HepG2 (cell line): ENCODE data around the gene SWSAP1. TPM values are rescaled to one million over a fixed set of nuclear protein-coding genes. Genes with fewer than 3 reads are reported as not detected.

Experiments
- DR1 ChIP-seq: sonication (generic); formaldehyde crosslinking; IDR thresholded peaks from 2 replicates; pipeline ENCODE4 v1.8.0; 2021; ENCODE audit warnings: mild to moderate bottlenecking, missing genetic modification reagents, inconsistent platforms
- ETV5 ChIP-seq: IDR thresholded peaks from 2 replicates; pipeline ENCODE4 v1.6.1; 2018; ENCODE audit warnings: missing biosample characterization, missing genetic modification reagents, inconsistent platforms, borderline replicate concordance
- GABPA ChIP-seq, 2 experiments: IDR thresholded peaks; 2 replicates each; pipeline ENCODE4 v1.6.1; 2011 to 2016; ENCODE audit warnings: low read depth in 2 of 2, low read length in 1 of 2, missing biosample characterization in 1 of 2, missing genetic modification characterization in 1 of 2
- GLI4 ChIP-seq: sonication (generic); formaldehyde crosslinking; IDR thresholded peaks from 2 replicates; pipeline ENCODE4 v1.5.1; 2020; ENCODE audit warnings: missing genetic modification reagents, mild to moderate bottlenecking, moderate library complexity, borderline replicate concordance
- IRF2 ChIP-seq: IDR thresholded peaks from 2 replicates; pipeline ENCODE4 v1.6.1; 2018; ENCODE audit warnings: missing genetic modification reagents, missing compliant biosample characterization
- MAFF ChIP-seq: IDR thresholded peaks from 2 replicates; pipeline ENCODE4 v1.6.1; 2011; ENCODE audit warnings: low read depth, low read length, improper control_type of control experiment
- MBNL3 ChIP-seq: fragments of 250-450 bp; sonication (Bioruptor Pico); conservative IDR thresholded peaks from 2 replicates; pipeline ENCODE4 v1.8.0; 2022; ENCODE audit warnings: mild to moderate bottlenecking, inconsistent platforms
- MTA3 ChIP-seq: sonication (generic); formaldehyde crosslinking; IDR thresholded peaks from 2 replicates; pipeline ENCODE4 v1.4.0; 2020; ENCODE audit warnings: missing genetic modification reagents
- NR2F2 ChIP-seq: IDR thresholded peaks from 2 replicates; pipeline ENCODE4 v1.6.1; 2012; ENCODE audit warnings: low read depth, inconsistent platforms, borderline replicate concordance
- RFX1 ChIP-seq: fragments of 450-650 bp; IDR thresholded peaks from 2 replicates; pipeline ENCODE4 v1.6.1; 2017
- SSRP1 ChIP-seq: IDR thresholded peaks from 2 replicates; pipeline ENCODE4 v1.6.1; 2016; ENCODE audit warnings: control low read depth
- YEATS4 ChIP-seq: sonication (generic); formaldehyde crosslinking; IDR thresholded peaks from 2 replicates; pipeline ENCODE4 v1.4.0; 2020; ENCODE audit warnings: missing genetic modification reagents, borderline replicate concordance
- ZNF224 ChIP-seq: sonication (generic); formaldehyde crosslinking; IDR thresholded peaks from 2 replicates; pipeline ENCODE4 v1.5.0; 2020; ENCODE audit warnings: mild to moderate bottlenecking, missing genetic modification reagents
- ZNF468 ChIP-seq: sonication (generic); formaldehyde crosslinking; IDR thresholded peaks from 2 replicates; pipeline ENCODE4 v1.8.0; 2022; ENCODE audit warnings: mild to moderate bottlenecking, moderate library complexity, missing genetic modification reagents
- ZNF619 ChIP-seq: sonication (generic); formaldehyde crosslinking; IDR thresholded peaks from 2 replicates; pipeline ENCODE4 v1.4.0; 2020; ENCODE audit warnings: mild to moderate bottlenecking, missing genetic modification reagents
- ZNF652 ChIP-seq: IDR thresholded peaks from 2 replicates; pipeline ENCODE4 v1.6.1; 2016; ENCODE audit warnings: low read depth, borderline replicate concordance
- ZNF737 ChIP-seq: sonication (generic); formaldehyde crosslinking; IDR thresholded peaks from 2 replicates; pipeline ENCODE4 v1.5.0; 2020; ENCODE audit warnings: missing genetic modification reagents, mild to moderate bottlenecking, borderline replicate concordance
- ZSCAN20 ChIP-seq: sonication (generic); formaldehyde crosslinking; IDR thresholded peaks from 2 replicates; pipeline ENCODE4 v1.4.0; 2020; ENCODE audit warnings: missing genetic modification reagents, mild to moderate bottlenecking, borderline replicate concordance
- polyA plus RNA-seq, 8 experiments: library from polyadenylated mRNA; depleted of rRNA in 3 of 8; stranded (reverse) in 7 of 8; unstranded in 1 of 8; fragments of >200 nt; fragmentation: Illumina TruSeq in 4 of 8; extraction: Trizol in 4 of 8; gene quantifications; 2 replicates each; pipeline versions ENCODE4 v1.2.1 to v1.2.3, GENCODE V29; 2011 to 2016; ENCODE audit warnings: low read depth in 4 of 8, missing spikeins in 1 of 8, mixed read lengths in 1 of 8; ENCODE audit not compliant: insufficient read depth in 1 of 8
- total RNA-seq, 5 experiments: library from RNA; depleted of rRNA; stranded (reverse); fragments of >200 nt; fragmentation: Illumina TruSeq; extraction: Trizol; gene quantifications; 2 replicates each; pipeline ENCODE4 v1.2.3, GENCODE V29; 2016; ENCODE audit warnings: low read depth in 1 of 5
- TF ChIP-seq, protein P1 (sequence below), 2 experiments: IDR thresholded peaks; 2 replicates each; pipeline ENCODE4 v1.6.1; 2011 to 2012; ENCODE audit warnings: low read length in 2 of 2, borderline replicate concordance in 1 of 2, low read depth in 1 of 2, mild to moderate bottlenecking in 1 of 2, moderate library complexity in 1 of 2
- TF ChIP-seq, protein P2 (sequence below): sonication (generic); formaldehyde crosslinking; IDR thresholded peaks from 2 replicates; pipeline ENCODE4 v1.5.0; 2020; ENCODE audit warnings: missing genetic modification reagents
- TF ChIP-seq, protein P3 (sequence below): sonication (generic); formaldehyde crosslinking; IDR thresholded peaks from 2 replicates; pipeline ENCODE4 v1.4.0; 2020; ENCODE audit warnings: missing genetic modification reagents
- TF ChIP-seq, protein P4 (sequence below): sonication (generic); formaldehyde crosslinking; IDR thresholded peaks from 2 replicates; pipeline ENCODE4 v1.5.1; 2020; ENCODE audit warnings: missing genetic modification reagents, mild to moderate bottlenecking, borderline replicate concordance
- TF ChIP-seq, protein P5 (sequence below): sonication (generic); formaldehyde crosslinking; IDR thresholded peaks from 2 replicates; pipeline ENCODE4 v1.5.0; 2020; ENCODE audit warnings: missing genetic modification reagents

SWSAP1 gene
- total and polyA plus RNA-seq, 2 of the 13 experiments (the other 11 are each of a cell fraction or from before 2014, with no cell fraction given) = 2.7 to 3.3 TPM

DNA sequence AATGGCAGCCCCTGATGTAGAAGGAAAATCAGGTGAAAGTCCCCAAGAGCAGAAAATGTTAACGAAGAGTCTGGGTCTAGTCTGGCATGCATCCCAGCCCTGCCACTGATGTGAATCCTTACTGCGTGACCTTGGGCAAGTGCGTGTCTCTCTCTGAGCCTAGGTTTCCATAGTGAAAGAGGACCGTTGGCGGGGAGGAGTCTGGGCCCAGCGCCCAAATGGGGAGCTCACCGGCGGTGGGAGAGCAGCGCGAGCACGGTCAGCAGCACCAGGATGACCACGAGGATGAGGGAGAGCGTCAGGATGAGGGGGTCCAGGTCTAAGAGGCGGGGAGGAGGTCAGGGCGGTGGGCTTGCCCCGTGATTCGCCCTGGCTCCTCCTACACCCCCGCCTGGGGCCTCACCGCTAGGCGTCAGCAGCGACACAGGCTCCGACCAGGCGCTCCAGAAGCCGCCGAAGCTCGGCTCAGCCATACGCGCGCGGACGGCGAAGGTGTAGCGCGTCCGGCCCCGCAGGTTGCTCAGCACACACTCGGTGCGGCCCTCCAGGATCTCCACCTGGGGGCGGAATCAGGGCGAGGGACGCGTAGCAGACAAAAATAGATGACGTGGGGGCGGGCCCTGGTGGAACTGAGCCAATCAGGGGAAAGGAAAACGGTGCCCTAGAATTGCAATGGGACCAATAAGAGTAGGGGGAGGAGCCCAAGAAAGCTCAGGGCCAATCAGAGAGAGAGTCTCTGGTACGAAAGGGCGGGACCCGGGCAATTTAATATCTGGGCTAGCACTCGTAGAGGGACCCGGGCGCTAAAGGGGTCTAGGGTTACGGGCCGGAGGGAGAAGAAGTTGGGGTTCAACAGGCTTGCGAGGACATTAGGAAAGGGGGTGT lies 6.4 kb downstream of the SWSAP1 start (continued):
- TF ChIP-seq, protein P1, sequence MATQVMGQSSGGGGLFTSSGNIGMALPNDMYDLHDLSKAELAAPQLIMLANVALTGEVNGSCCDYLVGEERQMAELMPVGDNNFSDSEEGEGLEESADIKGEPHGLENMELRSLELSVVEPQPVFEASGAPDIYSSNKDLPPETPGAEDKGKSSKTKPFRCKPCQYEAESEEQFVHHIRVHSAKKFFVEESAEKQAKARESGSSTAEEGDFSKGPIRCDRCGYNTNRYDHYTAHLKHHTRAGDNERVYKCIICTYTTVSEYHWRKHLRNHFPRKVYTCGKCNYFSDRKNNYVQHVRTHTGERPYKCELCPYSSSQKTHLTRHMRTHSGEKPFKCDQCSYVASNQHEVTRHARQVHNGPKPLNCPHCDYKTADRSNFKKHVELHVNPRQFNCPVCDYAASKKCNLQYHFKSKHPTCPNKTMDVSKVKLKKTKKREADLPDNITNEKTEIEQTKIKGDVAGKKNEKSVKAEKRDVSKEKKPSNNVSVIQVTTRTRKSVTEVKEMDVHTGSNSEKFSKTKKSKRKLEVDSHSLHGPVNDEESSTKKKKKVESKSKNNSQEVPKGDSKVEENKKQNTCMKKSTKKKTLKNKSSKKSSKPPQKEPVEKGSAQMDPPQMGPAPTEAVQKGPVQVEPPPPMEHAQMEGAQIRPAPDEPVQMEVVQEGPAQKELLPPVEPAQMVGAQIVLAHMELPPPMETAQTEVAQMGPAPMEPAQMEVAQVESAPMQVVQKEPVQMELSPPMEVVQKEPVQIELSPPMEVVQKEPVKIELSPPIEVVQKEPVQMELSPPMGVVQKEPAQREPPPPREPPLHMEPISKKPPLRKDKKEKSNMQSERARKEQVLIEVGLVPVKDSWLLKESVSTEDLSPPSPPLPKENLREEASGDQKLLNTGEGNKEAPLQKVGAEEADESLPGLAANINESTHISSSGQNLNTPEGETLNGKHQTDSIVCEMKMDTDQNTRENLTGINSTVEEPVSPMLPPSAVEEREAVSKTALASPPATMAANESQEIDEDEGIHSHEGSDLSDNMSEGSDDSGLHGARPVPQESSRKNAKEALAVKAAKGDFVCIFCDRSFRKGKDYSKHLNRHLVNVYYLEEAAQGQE (IDR thresholded peaks at IDR 0.05; ENCODE audit: borderline replicate concordance in 1 of 2, low read depth in 1 of 2, low read length in 2 of 2) = peak in 1 of 2 experiments; percentile 18; a peak in 1 of 4 replicates
- TF ChIP-seq ZNF737 (CRISPR knock-in tag) = no peak
- TF ChIP-seq YEATS4 = peak; percentile 62; the same call in 1 of the 2 replicates
- peak; percentile 94 for TF ChIP-seq ZNF619
- no peak for TF ChIP-seq GABPA (IDR thresholded peaks at IDR 0.05; ENCODE audit: low read depth, low read length)
- TF ChIP-seq GABPA (CRISPR knock-in tag; IDR thresholded peaks at IDR 0.05; ENCODE audit: low read depth) = peak; percentile 35; the same call in 1 of the 2 replicates
- 0 out of 2 replicates have a peak, but pooled peaks have one; percentile 1 for TF ChIP-seq MAFF
- no peak for TF ChIP-seq MTA3 (CRISPR knock-in tag)
- TF ChIP-seq ZNF224 (CRISPR knock-in tag) = 0 out of 2 replicates have a peak, but pooled peaks have one; percentile 68
- TF ChIP-seq, protein P2, sequence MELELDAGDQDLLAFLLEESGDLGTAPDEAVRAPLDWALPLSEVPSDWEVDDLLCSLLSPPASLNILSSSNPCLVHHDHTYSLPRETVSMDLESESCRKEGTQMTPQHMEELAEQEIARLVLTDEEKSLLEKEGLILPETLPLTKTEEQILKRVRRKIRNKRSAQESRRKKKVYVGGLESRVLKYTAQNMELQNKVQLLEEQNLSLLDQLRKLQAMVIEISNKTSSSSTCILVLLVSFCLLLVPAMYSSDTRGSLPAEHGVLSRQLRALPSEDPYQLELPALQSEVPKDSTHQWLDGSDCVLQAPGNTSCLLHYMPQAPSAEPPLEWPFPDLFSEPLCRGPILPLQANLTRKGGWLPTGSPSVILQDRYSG (CRISPR knock-in tag) = no peak
- TF ChIP-seq ZNF468 (CRISPR knock-in tag) = no peak
- TF ChIP-seq IRF2 (CRISPR knock-in tag) = peak; percentile 85; the same call in 1 of the 2 replicates
- TF ChIP-seq, protein P3, sequence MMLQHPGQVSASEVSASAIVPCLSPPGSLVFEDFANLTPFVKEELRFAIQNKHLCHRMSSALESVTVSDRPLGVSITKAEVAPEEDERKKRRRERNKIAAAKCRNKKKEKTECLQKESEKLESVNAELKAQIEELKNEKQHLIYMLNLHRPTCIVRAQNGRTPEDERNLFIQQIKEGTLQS (CRISPR knock-in tag) = no peak
- TF ChIP-seq, protein P4, sequence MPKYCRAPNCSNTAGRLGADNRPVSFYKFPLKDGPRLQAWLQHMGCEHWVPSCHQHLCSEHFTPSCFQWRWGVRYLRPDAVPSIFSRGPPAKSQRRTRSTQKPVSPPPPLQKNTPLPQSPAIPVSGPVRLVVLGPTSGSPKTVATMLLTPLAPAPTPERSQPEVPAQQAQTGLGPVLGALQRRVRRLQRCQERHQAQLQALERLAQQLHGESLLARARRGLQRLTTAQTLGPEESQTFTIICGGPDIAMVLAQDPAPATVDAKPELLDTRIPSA (CRISPR knock-in tag) = no peak
- TF ChIP-seq, protein P5, sequence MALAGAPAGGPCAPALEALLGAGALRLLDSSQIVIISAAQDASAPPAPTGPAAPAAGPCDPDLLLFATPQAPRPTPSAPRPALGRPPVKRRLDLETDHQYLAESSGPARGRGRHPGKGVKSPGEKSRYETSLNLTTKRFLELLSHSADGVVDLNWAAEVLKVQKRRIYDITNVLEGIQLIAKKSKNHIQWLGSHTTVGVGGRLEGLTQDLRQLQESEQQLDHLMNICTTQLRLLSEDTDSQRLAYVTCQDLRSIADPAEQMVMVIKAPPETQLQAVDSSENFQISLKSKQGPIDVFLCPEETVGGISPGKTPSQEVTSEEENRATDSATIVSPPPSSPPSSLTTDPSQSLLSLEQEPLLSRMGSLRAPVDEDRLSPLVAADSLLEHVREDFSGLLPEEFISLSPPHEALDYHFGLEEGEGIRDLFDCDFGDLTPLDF (CRISPR knock-in tag) = no peak
- no peak for TF ChIP-seq MBNL3 (CRISPR knock-in tag)
- TF ChIP-seq ZNF652 = no peak
- peak; percentile 89 for TF ChIP-seq DR1 (CRISPR knock-in tag)
- no peak for TF ChIP-seq NR2F2
- TF ChIP-seq SSRP1 (CRISPR knock-in tag) = no peak
- no peak for TF ChIP-seq RFX1
- TF ChIP-seq ETV5 (CRISPR knock-in tag) = peak; percentile 49; the same call in 1 of the 2 replicates
- TF ChIP-seq GLI4 = no peak
- TF ChIP-seq ZSCAN20 (CRISPR knock-in tag) = no peak
